NT2/D1 (cell line): Measurements from ENCODE around the gene ARHGAP25.

Experiments used
- SUZ12 ChIP-seq: IDR thresholded peaks from 2 replicates; pipeline ENCODE4 v1.6.1; 2011; ENCODE audit not compliant: insufficient read length, insufficient read depth; ENCODE audit errors: extremely low read depth
- YY1 ChIP-seq: IDR thresholded peaks from 2 replicates; pipeline ENCODE4 v1.6.1; 2011; ENCODE audit not compliant: insufficient read length, insufficient read depth
- ZNF274 ChIP-seq: IDR thresholded peaks from 2 replicates; pipeline ENCODE4 v1.6.1; 2011; ENCODE audit warnings: mild to moderate bottlenecking, low read depth, low read length

- TF ChIP-seq ZNF274 = no peak
- no peak for TF ChIP-seq YY1
- no peak for TF ChIP-seq SUZ12
Observed at GRCh38 chr2:68839260-68839833, 104.7 kb downstream of the ARHGAP25 start.
